Pancreas (tissue), 10 donors: ENCODE measurements around the gene FIS1. TPM values are rescaled to one million over a fixed set of nuclear protein-coding genes. Genes with fewer than 3 reads are reported as not detected.
"Not testable (repeated sequence)": the region's sequence is repeated elsewhere in the genome, so short reads cannot be mapped to it uniquely, and the experiment has no call there.

Source experiments
- ATAC-seq, 4 donors: fragments of 200-7000 bp; cut with Tn5 transposase; one replicate each; pipeline versions ENCODE4 v1.8.0 to v1.9.1; 2020; ENCODE audit warnings: mild to moderate bottlenecking in 4 of 4, moderate library complexity in 4 of 4
- DNase-seq, 6 donors: peaks; one replicate each; pipeline ENCODE4 v3.0.0-alpha.2; 2020
- FAIRE-seq: peaks from 2 replicates; lab custom pipeline; 2012; peaks lifted over from hg19 to GRCh38; lab: Jason Lieb, UNC
- H3K27ac ChIP-seq, 4 donors: fragments of 200-600 bp; sonication (generic); 1 replicate in 3 of 4; 2 replicates in 1 of 4; pipeline versions ENCODE4 v1.5.0 to v1.8.0; 2020
- H3K27me3 ChIP-seq, 4 donors: fragments of 200-600 bp; one replicate each; pipeline ENCODE4 v1.8.0; 2021
- H3K36me3 ChIP-seq, 3 donors: fragments of 200-600 bp; sonication (generic) in 1 of 3; one replicate each; pipeline versions ENCODE4 v1.5.0 to v1.8.0; 2020 to 2021
- H3K4me1 ChIP-seq, 3 donors: fragments of 200-600 bp; one replicate each; pipeline ENCODE4 v1.8.0; 2021
- H3K4me3 ChIP-seq, 4 donors: fragments of 200-600 bp; sonication (generic) in 2 of 4; one replicate each; pipeline versions ENCODE4 v1.5.0 to v1.8.0; 2020 to 2021
- H3K9me3 ChIP-seq, 4 donors: fragments of 200-600 bp; one replicate each; pipeline ENCODE4 v1.8.0; 2021
- WGBS, 2 donors: extraction: QIAGEN DNeasy Blood & Tissue Kit; methylation state at CpG; one replicate each; pipeline ENCODE4 v1.1.7; 2013; 5-methylcytosine and 5-hydroxymethylcytosine counted together
- intact Hi-C, 3 donors: fragments of 100-400 bp; cut with DNase I; formaldehyde crosslinking; loops; one replicate each; pipeline versions ENCODE4 v1.11.1 to v1.14.2; 2022
- polyA plus RNA-seq, 2 donors: library from polyadenylated mRNA; stranded (reverse); fragments of 200-250 nt; gene quantifications; one replicate each; pipeline ENCODE4 v1.2.3, GENCODE V29; 2013
- total RNA-seq, 6 donors: library from RNA; stranded (reverse); fragmentation: NEBNext Ultra II Directional in 4 of 6; extraction: Animal tissue kit (Norgen Biotek cat#: 25700) in 4 of 6; gene quantifications; one replicate each; pipeline versions ENCODE4 v1.2.1 to v1.2.4, GENCODE V29; 2021 to 2023
- TF ChIP-seq, protein P1 (sequence below), 4 donors: fragments of 200-600 bp; sonication (generic) in 3 of 4; IDR thresholded peaks; one replicate each; pipeline versions ENCODE4 v1.5.0 to v1.8.0; 2021; ENCODE audit warnings: antibody characterized with exemption in 4 of 4
- donor health status: healthy with polysubstance abuse.
- donor health status: DM: no; HTN: no; CAD: no; lungs with moderate emphysema.
- donor health status: DM: no; HTN: no; CAD: no.
- donor health status: control.
- donor health status: control.
- donor health status: Bipolar disorder and iron deficiency.
- donor health status: DM: yes; HTN: yes; CAD: no.
- donor health status: DM: no; HTN: no; CAD: no.
- donor health status: DM: no; HTN: no; CAD: no.
- donor health status: DM: yes; HTN: yes; CAD: no.

The FIS1 gene
- total RNA-seq (100 to 1,000 TPM in 2 of 6 donors, 10 to 100 TPM in 4; 75.4 to 106 (median 86.2) TPM), polyA plus RNA-seq (100 to 1,000 TPM in 1 of 2 donors, 10 to 100 TPM in 1; 96.4 to 144 TPM)

DNA sequence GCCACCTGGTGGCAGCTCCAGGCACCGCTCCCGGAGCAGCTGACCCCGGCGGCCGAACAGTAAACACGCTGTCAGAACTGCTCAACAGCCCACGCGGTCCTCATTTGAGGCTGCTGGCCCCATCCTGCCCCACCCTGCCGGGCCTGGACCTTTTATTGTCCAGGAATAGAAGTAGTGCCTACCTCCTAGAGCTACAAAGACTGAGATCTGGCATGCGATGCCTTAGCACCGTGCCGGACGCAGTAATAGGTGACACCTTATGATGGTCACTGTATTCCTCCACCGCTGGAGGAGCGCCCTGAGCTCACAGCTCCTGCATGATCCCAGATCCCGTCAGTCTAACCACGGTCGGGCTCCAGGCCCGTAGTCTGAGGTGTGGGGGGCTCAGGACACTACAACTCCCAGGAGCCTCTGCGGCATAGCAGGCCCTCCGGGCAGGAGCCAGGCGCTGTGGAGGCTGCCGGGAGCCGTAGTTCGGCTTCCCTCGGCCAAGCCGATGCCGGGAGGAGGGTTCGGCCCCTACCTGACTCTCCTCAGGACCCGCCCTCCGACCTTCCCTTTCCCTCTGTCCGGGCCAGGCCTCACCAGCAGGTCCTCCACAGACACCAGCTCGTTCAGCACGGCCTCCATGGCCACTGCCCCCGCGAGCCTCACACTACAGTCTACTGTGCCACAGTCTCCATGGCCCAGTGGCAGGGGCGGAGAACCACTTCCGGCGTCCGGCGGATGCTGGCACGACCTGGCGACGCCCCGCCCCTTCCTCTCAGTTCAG lies at the start of gene FIS1:
FIS1 (minus strand) TSS at position 707 of the 772 bp plus-strand sequence; CDS start at position 630, 77 bp downstream.
- whole genome bisulfite sequencing, 2 donors = 0% methylated on average over 34 to 45 of the region's 45 CpGs
- DNase-seq (peak; percentile 92 to 98 (median 94)), FAIRE-seq (no peak), ATAC-seq (peak; percentile 95 to 99 (median 96))
- Histone ChIP-seq H3K27ac (peak within 1 kb of the TSS; percentile 69 to 98 (median 90)), H3K27me3 (no peaks in the 10 kb centered on the region), H3K9me3 (no peaks in the 10 kb centered on the region), H3K4me1 (peaks cover 0 to 14% (median 9%) of the 10 kb centered on the region in 3 donors), H3K4me3 (peak within 1 kb of the TSS; percentile 75 to 94 (median 79)), H3K36me3 (peaks cover 0 to 3% (median 0%) of the 10 kb centered on the region in 3 donors)
- intact Hi-C loops = no loop called here
- TF ChIP-seq, protein P1, sequence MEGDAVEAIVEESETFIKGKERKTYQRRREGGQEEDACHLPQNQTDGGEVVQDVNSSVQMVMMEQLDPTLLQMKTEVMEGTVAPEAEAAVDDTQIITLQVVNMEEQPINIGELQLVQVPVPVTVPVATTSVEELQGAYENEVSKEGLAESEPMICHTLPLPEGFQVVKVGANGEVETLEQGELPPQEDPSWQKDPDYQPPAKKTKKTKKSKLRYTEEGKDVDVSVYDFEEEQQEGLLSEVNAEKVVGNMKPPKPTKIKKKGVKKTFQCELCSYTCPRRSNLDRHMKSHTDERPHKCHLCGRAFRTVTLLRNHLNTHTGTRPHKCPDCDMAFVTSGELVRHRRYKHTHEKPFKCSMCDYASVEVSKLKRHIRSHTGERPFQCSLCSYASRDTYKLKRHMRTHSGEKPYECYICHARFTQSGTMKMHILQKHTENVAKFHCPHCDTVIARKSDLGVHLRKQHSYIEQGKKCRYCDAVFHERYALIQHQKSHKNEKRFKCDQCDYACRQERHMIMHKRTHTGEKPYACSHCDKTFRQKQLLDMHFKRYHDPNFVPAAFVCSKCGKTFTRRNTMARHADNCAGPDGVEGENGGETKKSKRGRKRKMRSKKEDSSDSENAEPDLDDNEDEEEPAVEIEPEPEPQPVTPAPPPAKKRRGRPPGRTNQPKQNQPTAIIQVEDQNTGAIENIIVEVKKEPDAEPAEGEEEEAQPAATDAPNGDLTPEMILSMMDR (IDR thresholded peaks at IDR 0.05) = peak; percentile 75 to 93 (median 84)

DNA sequence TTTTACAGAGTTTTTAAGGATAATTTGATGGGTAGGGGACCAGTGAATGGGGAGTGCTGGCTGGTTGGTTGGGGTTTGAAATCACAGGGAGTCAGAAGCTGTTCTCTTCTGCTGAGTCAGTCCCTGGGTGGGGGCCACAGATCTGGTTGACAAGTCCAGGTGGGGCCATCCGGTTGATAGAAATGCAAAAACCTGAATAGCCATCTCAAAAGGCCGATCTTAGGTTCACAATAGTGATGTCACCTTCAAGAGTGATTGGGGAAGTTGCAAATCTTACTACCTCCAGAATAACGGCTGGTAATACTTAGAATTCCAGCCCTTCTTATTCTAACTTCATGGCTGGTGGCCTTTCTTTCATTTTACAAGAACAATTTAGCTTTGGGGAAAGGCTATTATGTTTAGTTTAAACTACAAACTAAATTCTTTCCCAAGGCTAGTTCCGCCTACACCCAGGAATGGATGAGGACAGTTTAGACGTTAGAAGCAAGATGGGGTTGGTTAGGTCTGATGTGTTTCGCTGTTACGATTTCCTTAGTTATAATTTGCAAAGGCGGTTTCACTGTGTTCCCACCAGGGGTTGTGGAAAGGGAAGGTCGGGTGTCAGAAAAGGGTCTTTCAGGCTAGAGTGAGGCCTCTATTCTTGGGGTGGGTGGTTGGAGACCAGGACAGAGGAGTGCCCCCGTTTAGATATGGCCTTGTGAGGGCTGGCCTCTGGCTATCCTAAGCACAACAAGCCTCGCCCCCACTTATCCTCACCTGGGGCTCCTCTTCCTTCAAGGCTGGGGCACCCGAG lies 49.4 kb upstream of the FIS1 start:
- 56% methylated on average over 12 of the region's 12 CpGs for WGBS, 2 donors
- FAIRE-seq = no peak

DNA sequence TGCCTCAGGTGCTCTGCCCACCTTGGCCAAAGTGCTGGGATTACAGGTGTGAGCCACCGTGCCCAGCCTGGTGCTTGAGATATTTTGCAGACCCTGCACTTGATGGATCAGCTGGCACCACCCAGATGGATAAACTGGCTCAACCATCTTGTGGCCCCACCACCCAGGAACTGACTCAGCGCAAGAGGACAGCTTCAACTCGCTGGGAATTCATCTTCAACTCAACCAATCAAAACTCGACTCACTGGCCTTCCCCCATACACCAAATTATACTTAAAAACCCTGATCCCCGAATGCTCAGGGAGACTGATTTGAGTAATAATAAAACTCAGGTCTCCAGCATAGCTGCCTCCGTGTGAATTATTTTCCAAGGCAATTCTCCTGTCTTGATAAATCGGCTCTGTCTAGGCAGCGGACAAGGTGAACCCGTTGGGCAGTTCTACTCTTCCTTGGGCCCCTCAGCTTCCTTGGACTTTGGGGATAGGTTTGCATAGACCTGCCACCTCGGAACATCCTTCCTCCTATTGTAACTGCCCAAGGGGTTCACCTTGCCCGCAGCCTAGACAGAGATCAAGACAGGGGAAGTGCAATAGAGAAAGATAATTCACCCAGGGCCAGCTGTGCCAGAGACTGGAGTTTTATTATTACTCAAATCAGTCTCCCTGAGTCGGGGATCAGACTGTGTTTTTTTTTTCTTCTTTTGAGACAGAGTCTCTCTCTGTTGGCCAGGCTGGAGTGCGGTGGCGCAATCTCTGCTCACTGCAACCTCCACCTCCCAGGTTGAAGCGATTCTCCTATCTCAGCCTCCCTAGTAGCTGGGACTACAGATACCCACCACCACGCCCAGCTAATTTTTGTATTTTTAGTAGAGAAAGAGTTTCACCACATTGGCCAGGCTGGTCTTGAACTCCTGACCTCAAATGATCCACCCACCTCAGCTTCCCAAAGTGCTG lies 48.5 kb upstream of the FIS1 start:
- H3K4me1 ChIP-seq, H3K4me3 ChIP-seq, FAIRE-seq, H3K36me3 ChIP-seq, H3K9me3 ChIP-seq, DNase-seq, ATAC-seq, intact Hi-C loops, H3K27ac ChIP-seq: not testable (repeated sequence)
- 44 to 47% methylated on average over 16 of the region's 16 CpGs for WGBS, 2 donors
- peaks cover 0 to 17% (median 0%) of the 10 kb centered on the region in 4 donors for H3K27me3 ChIP-seq

More for the DNA sequence above, 49.4 kb upstream of the FIS1 start:
- TF ChIP-seq, protein P1 (IDR thresholded peaks at IDR 0.05) = no peak
- Histone ChIP-seq H3K9me3 (no peaks in the 10 kb centered on the region), H3K27me3 (peaks cover 0 to 22% (median 0%) of the 10 kb centered on the region in 4 donors), H3K36me3 (no peaks in the 10 kb centered on the region), H3K27ac (no peak overlapping the region), H3K4me3 (no peak overlapping the region), H3K4me1 (no peaks in the 10 kb centered on the region)
- no peak for ATAC-seq
- intact Hi-C loops = no loop called here
- no peak for DNase-seq

DNA sequence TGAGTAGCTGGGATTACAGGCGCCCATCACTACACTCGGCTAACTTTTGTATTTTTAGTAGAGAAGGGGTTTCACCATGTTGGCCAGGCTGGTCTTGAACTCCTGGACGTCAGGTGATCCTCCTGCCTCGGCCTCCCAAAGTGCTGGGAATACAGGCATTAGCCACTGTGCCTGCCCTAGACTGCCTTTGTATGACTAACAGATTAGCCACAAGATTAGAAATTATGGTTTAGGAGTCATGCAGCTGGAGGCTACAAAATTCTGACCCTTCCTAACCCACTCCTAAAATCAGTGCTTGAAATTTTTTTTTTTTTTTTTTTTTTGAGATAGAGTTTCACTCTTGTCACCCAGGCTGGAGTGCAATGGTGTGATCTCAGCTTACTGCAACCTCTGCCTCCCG lies 47.7 kb upstream of the FIS1 start:
- intact Hi-C loops, ATAC-seq, H3K4me1 ChIP-seq, FAIRE-seq, H3K9me3 ChIP-seq, H3K27ac ChIP-seq, H3K36me3 ChIP-seq, H3K4me3 ChIP-seq, DNase-seq: not testable (repeated sequence)
- 41 to 55% methylated on average over 5 of the region's 5 CpGs for WGBS, 2 donors
- peaks cover 0 to 16% (median 0%) of the 10 kb centered on the region in 4 donors for H3K27me3 ChIP-seq

DNA sequence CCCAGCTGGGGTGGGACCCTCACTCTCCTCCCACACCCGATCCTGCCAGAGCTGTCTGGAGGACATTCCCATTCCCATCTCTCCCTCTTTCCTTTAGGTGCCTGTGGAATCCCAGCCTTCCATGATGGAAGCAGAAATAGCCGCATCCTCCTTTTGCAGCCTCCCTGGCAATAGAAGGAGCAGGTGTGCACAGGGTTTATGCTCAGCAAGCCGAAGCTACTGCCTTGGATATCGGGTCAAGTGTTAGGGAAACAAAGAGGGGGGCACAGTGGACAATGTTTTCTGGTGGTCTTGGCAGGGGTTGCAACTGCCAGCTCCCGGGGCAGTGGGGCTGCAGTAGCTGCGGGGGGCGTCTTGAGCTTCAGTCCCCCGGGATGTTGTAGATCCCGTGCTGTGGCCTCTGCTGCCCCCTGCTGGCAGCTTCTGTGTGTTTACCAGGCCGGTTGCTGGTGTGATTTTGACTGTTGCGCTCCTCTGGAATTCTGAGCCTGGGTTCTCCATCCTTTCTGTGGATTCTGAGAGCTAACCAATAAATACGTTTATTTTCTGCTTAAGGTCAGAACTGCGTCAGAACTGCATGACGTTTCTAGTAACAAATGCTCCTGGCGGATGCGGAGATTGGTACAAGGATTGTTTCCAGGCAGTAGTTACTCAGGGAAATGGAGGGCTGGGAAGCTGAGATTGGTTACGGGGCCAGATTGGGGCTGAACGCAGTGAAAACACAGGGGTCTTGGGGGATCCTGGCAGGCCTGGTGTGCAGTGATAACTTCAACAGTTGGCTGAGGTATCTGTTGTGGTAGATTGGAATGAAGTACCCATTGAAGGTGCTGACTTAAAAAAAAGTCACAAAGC lies 45.5 kb upstream of the FIS1 start:
- H3K27ac ChIP-seq, H3K36me3 ChIP-seq, intact Hi-C loops, H3K9me3 ChIP-seq, H3K4me1 ChIP-seq, FAIRE-seq, H3K27me3 ChIP-seq, H3K4me3 ChIP-seq: not testable (repeated sequence)
- ATAC-seq (peak; percentile 70 to 87 (median 80)), DNase-seq (peak; percentile 29 to 90 (median 66))
- TF ChIP-seq, protein P1 (IDR thresholded peaks at IDR 0.05) = peak; percentile 66 to 80 (median 70)
- 17 to 21% methylated on average over 15 to 16 of the region's 18 CpGs for WGBS, 2 donors

DNA sequence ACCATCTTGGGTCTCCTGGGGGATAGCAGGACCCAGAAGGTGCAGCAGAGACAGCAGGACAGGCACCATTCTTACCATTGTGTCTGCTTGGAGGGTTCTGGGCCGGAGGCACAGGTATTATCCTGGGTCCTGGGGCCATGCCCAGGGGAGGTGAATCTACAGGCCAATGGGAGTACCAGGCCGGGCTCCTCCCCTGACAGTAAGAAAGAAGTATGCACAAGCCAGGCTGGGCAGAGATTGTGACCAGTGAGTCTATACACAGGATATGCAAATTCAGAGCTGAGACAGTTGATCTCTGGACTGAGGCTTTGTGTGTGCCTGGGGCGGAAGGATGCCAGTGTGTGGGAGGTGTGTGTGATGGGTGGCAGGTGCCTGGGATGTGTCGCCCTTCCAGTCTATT lies 44.8 kb upstream of the FIS1 start:
- H3K27me3 ChIP-seq, FAIRE-seq, H3K4me1 ChIP-seq, intact Hi-C loops, ATAC-seq, H3K27ac ChIP-seq, H3K36me3 ChIP-seq, H3K9me3 ChIP-seq, H3K4me3 ChIP-seq: not testable (repeated sequence)
- DNase-seq = peak in 1 of 6 donors; percentile 10
- WGBS, 2 donors = 69 to 73% methylated on average over 4 of the region's 4 CpGs
